ENCODE data around the gene SP100. TPM values are rescaled to one million over a fixed set of nuclear protein-coding genes. Genes with fewer than 3 reads are reported as not detected.
A peak's percentile ranks its signal among the peaks of the same experiment; 100 is the strongest.

The SP100 gene
- total and polyA plus RNA-seq, 2 of the 13 experiments (the other 11 are each of a cell fraction or from before 2014, with no cell fraction given) = 12.6 to 16.5 TPM

DNA sequence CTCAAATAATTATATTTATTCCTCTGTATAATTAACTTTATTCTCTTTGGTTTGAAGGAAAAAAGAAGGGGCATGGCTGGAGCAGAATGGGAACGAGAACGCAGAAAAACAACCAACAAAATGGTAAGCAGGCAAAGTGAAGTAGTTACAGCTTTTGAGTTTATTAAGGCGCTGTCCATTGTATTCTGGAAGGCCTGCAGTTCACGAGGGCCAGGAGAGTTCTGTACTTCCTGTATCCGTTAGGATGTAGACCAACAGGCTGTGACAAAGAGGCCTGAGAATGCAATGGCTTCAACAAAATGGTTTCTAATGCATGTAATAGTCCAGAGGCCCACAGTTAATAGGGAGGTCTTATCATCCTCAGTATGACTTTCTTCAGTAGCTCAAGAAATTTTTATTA is 32.5 kb upstream of the SP100 start (continued):
- TF ChIP-seq, protein P1, sequence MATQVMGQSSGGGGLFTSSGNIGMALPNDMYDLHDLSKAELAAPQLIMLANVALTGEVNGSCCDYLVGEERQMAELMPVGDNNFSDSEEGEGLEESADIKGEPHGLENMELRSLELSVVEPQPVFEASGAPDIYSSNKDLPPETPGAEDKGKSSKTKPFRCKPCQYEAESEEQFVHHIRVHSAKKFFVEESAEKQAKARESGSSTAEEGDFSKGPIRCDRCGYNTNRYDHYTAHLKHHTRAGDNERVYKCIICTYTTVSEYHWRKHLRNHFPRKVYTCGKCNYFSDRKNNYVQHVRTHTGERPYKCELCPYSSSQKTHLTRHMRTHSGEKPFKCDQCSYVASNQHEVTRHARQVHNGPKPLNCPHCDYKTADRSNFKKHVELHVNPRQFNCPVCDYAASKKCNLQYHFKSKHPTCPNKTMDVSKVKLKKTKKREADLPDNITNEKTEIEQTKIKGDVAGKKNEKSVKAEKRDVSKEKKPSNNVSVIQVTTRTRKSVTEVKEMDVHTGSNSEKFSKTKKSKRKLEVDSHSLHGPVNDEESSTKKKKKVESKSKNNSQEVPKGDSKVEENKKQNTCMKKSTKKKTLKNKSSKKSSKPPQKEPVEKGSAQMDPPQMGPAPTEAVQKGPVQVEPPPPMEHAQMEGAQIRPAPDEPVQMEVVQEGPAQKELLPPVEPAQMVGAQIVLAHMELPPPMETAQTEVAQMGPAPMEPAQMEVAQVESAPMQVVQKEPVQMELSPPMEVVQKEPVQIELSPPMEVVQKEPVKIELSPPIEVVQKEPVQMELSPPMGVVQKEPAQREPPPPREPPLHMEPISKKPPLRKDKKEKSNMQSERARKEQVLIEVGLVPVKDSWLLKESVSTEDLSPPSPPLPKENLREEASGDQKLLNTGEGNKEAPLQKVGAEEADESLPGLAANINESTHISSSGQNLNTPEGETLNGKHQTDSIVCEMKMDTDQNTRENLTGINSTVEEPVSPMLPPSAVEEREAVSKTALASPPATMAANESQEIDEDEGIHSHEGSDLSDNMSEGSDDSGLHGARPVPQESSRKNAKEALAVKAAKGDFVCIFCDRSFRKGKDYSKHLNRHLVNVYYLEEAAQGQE (IDR thresholded peaks at IDR 0.05; ENCODE audit: borderline replicate concordance in 1 of 2, low read depth in 1 of 2, low read length in 2 of 2) = peak in 1 of 2 experiments; percentile 17; a peak in 1 of 4 replicates

DNA sequence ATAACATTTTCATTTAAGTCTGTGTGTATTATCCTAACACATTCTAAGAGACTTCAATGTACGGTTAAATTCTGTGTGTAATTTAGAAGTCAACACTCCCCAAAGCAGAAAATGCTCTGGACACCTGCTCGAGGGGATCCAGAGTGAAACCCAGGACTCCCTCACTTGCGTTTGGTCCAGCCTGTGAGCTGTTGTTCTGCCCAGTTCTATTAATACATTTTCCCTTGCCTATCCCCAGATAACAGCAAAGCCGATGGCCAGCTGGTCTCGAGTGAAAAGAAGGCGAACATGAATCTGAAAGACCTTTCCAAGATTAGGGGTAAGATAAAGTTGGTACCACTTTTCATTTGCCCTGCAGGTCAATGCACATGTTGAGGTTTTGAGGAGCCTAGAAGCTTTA is 31.0 kb upstream of the SP100 start:
- no peaks in the 10 kb centered on the region for H4K20me1 ChIP-seq (ENCODE audit: insufficient read depth, low read length)
- CTCF ChIA-PET (ENCODE audit: low intra/inter-chr PET ratio, low total read pairs) = no interaction called here
- TF ChIP-seq, protein P2, sequence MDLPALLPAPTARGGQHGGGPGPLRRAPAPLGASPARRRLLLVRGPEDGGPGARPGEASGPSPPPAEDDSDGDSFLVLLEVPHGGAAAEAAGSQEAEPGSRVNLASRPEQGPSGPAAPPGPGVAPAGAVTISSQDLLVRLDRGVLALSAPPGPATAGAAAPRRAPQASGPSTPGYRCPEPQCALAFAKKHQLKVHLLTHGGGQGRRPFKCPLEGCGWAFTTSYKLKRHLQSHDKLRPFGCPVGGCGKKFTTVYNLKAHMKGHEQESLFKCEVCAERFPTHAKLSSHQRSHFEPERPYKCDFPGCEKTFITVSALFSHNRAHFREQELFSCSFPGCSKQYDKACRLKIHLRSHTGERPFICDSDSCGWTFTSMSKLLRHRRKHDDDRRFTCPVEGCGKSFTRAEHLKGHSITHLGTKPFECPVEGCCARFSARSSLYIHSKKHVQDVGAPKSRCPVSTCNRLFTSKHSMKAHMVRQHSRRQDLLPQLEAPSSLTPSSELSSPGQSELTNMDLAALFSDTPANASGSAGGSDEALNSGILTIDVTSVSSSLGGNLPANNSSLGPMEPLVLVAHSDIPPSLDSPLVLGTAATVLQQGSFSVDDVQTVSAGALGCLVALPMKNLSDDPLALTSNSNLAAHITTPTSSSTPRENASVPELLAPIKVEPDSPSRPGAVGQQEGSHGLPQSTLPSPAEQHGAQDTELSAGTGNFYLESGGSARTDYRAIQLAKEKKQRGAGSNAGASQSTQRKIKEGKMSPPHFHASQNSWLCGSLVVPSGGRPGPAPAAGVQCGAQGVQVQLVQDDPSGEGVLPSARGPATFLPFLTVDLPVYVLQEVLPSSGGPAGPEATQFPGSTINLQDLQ (CRISPR knock-in tag; IDR thresholded peaks at IDR 0.05) = no peak
- TF ChIP-seq ZNF235 (CRISPR knock-in tag; IDR thresholded peaks at IDR 0.05; ENCODE audit: borderline replicate concordance) (no peak), HCFC1 (IDR thresholded peaks at IDR 0.05; ENCODE audit: low read depth, low read length) (no peak), ADNP (CRISPR knock-in tag; IDR thresholded peaks at IDR 0.05) (no peak), MLLT10 (CRISPR knock-in tag; IDR thresholded peaks at IDR 0.05) (no peak), ZFYVE20 (CRISPR knock-in tag; IDR thresholded peaks at IDR 0.05; ENCODE audit: borderline replicate concordance, low read depth) (no peak), KAT7 (CRISPR knock-in tag; IDR thresholded peaks at IDR 0.05; ENCODE audit: borderline replicate concordance) (no peak)
- TF ChIP-seq, protein P3, sequence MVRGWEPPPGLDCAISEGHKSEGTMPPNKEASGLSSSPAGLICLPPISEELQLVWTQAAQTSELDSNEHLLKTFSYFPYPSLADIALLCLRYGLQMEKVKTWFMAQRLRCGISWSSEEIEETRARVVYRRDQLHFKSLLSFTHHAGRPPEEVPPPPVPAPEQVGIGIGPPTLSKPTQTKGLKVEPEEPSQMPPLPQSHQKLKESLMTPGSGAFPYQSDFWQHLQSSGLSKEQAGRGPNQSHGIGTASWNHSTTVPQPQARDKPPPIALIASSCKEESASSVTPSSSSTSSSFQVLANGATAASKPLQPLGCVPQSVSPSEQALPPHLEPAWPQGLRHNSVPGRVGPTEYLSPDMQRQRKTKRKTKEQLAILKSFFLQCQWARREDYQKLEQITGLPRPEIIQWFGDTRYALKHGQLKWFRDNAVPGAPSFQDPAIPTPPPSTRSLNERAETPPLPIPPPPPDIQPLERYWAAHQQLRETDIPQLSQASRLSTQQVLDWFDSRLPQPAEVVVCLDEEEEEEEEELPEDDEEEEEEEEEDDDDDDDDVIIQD (CRISPR knock-in tag; IDR thresholded peaks at IDR 0.05; ENCODE audit: low read depth) = no peak
- TF ChIP-seq, protein P4, sequence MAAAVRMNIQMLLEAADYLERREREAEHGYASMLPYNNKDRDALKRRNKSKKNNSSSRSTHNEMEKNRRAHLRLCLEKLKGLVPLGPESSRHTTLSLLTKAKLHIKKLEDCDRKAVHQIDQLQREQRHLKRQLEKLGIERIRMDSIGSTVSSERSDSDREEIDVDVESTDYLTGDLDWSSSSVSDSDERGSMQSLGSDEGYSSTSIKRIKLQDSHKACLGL (CRISPR knock-in tag; IDR thresholded peaks at IDR 0.05) = no peak
- TF ChIP-seq, protein P5, sequence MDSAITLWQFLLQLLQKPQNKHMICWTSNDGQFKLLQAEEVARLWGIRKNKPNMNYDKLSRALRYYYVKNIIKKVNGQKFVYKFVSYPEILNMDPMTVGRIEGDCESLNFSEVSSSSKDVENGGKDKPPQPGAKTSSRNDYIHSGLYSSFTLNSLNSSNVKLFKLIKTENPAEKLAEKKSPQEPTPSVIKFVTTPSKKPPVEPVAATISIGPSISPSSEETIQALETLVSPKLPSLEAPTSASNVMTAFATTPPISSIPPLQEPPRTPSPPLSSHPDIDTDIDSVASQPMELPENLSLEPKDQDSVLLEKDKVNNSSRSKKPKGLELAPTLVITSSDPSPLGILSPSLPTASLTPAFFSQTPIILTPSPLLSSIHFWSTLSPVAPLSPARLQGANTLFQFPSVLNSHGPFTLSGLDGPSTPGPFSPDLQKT (CRISPR knock-in tag; IDR thresholded peaks at IDR 0.05; ENCODE audit: borderline replicate concordance) = no peak

More for the DNA sequence above, 31.0 kb upstream of the SP100 start:
- Histone ChIP-seq H3K4me2 (ENCODE audit: low read depth, low read length) (no peak overlapping the region), H3K79me2 (ENCODE audit: insufficient read depth, low read length) (no peaks in the 10 kb centered on the region), H3K4me3 (replicated peaks in 1 of 3; ENCODE audit: insufficient read depth in 1 of 3, low read depth in 2 of 3, low read length in 3 of 3) (no peak overlapping the region), H2AFZ (ENCODE audit: low read length) (no peak overlapping the region), H3K27ac (ENCODE audit: extremely low read length, insufficient read depth, low read length) (no peak overlapping the region), H3K4me1 (ENCODE audit: insufficient read depth, low read length) (no peaks in the 10 kb centered on the region), H3K36me3 (replicated peaks in 1 of 2; ENCODE audit: control insufficient read depth in 1 of 2, insufficient read depth in 2 of 2, low read length in 2 of 2) (peaks cover 0 to 17% of the 10 kb centered on the region in 2 experiments; a peak in 2 of 5 replicates), H3K9ac (ENCODE audit: insufficient read depth, low read depth, low read length) (no peak overlapping the region), H3K9me3 (ENCODE audit: low read length) (no peaks in the 10 kb centered on the region), H3K27me3 (ENCODE audit: control insufficient read depth in 1 of 2, insufficient read depth in 2 of 2, low read length in 2 of 2) (no peaks in the 10 kb centered on the region)
- intact Hi-C loops (cut with micrococcal nuclease; ENCODE audit: unreplicated experiment) = no loop called here
- POLR2A ChIA-PET = no interaction called here
- in situ Hi-C loops (cut with HindIII; ENCODE audit: extremely low pct_ligation_motif_present, low pct_unique_long_range_greater_than_20kb) = no loop called here
- no peak for ATAC-seq
- FAIRE-seq = no peak
- WGBS (ENCODE audit: low lambda C conversion rate) = 93% methylated on average over 6 of the region's 6 CpGs
- DNase-seq (ENCODE audit: low spot score) = no peak
- BruUV-seq (replicated peaks) = no TSS peak

All from HepG2 (cell line).